Stimulated activated CD4-positive, alpha-beta T cell treated with anti-CD3 and anti-CD28 coated beads, Interleukin-15, amount 100 ng/mL, for 48 hours (primary cell): Measurements from ENCODE around the gene PDE1C.
"Not testable (repeated sequence)": the region's sequence is repeated elsewhere in the genome, so short reads cannot be mapped to it uniquely, and the experiment has no call there.

Experiments used
- DNase-seq, 2 donors: peaks; one replicate each; pipeline ENCODE4 v3.0.0-alpha.2; 2020; ENCODE audit warnings: low read depth in 2 of 2

Gene PDE1C

DNA sequence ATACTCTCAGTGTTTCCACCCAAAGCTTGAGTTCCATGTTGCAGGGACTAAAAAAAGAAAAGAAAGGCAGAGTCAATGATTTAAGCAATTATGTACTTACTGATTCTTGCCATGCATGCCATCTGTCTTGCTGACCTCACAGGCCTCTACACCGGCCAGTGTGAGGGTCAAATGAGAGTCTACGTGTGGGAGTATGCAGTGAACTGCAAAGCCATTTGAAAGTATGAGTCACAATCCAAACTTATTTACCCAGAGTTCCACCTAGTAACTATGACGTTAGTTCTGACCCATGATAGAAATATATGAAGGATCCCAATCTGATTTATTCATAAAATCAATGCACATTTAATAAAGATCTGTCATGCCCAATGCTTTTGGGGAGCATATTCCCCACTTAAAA lies 26.5 kb downstream of the PDE1C start:
- DNase-seq, result no peak

- DNase-seq, result no peak
Measured at GRCh38 chr7:32042900-32043299, 27.3 kb downstream of the PDE1C start.

- no peak for DNase-seq
Measured at GRCh38 chr7:32039000-32039756, 31.0 kb downstream of the PDE1C start.

- DNase-seq, result no peak
Measured at GRCh38 chr7:32037650-32038198, 32.5 kb downstream of the PDE1C start.

DNA sequence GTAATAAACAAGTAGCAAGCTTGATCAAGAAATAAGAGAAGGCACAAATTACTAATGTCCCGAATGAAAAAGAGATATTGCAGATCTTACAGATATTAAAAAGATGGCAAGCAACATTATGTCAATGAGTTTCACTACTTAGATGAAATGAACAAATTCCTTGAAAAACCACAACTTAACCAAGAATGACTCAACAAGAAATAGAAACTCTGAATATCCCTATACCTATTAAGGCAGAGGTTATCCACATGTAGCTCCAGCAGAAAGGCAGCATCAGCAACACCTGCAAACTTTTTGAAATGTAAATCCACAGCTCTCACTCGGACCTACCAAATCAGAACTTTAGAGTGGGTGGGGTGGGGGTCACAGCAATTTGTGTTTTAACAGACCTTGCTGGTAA lies 33.6 kb downstream of the PDE1C start:
- no peak for DNase-seq

DNA sequence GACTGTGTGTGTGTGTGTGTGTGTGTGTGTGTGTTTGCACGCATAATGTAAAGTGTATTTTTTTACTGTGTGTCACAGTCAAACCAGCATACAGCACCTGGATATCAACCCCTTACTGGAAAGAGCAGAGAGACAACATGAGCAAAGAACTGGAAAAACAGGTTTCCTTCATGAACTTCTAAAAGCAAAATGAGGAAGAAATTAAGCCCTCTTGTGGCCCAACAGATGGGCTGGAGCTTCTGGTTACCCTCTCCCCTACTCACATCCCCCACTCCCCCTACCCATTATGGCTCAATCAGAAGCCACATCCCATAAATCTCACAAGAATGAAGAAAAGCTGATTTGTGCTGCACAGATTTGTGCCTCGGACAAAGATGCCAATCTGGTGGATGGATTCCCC lies 36.2 kb downstream of the PDE1C start:
- DNase-seq, result no peak

DNA sequence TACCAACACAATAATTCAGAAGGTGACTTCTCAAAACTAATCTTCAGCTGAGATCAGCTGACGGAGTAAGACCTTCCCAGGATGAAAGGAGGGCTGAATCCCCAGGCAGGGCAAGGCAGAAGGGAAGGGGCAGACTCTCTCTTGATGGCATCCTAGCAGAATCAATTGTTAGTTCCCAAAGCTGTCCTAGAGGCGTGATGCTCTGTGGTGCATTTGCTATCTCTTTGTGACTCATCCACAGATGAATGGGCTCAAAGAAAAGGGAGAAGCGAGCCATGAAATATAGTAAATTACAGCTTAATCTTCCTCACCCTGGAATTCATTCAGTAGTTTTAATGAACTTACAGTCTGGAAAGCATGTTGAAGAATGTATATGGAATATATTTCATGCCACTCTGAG lies 37.2 kb downstream of the PDE1C start:
- no peak for DNase-seq

- no peak for DNase-seq
Measured at GRCh38 chr7:32032211-32032610, 38.0 kb downstream of the PDE1C start.

GRCh38 chr7:32030904-32031692 lies 39.1 kb downstream of the PDE1C start:
- no peak for DNase-seq

- no peak for DNase-seq
Measured at GRCh38 chr7:32026083-32026425, 44.2 kb downstream of the PDE1C start.

- no peak for DNase-seq
Measured at GRCh38 chr7:32025381-32026082, 44.7 kb downstream of the PDE1C start.

GRCh38 chr7:32023376-32023775 lies 46.8 kb downstream of the PDE1C start:
- no peak for DNase-seq

DNA sequence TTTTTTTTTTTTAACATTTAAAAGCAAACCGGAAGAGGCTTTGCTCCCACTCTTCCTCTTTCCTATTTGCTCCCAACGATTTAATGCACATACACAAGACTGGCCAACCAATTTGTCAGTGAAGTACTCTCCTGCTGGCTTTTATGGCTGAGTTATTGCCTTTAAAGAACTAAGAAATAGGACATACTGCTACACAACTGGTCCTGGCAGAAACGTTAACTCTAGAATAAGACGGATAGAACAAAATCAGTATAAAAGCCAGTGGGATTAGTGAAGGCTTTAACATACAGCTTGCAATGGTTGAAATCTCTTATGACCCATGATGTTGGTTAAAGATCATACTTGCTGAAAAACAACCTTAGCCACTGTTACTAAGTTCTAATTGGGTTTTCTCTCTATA lies 47.2 kb downstream of the PDE1C start:
- DNase-seq, result no peak

DNA sequence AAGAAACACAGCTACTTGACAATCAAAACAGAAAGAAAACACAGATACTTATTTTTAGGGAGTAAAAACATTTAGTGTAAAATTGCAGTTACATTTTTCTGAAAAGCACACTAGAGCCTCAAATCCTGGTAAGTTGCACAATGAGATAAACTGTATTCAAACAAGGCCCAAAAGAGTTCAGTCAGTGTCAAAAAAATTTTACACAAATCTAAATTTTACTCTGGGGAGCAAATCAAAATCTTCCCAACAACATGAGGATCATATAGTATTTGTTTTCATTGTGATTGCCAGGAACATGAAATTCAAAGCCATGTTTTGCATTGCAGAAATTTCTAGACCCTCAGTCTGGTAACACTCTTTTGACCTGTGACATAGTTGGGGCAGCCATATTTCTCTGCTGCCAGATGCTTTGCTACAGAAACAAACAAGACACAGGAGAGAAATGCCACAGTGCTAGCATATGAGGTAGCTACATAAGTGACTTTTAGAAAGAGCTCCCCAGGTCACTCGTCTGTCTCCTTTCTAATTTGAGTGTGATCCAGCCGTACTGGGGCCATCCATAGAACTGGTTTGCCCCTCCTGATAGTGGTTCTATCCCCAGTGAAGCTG lies 49.6 kb downstream of the PDE1C start:
- DNase-seq, result no peak

DNA sequence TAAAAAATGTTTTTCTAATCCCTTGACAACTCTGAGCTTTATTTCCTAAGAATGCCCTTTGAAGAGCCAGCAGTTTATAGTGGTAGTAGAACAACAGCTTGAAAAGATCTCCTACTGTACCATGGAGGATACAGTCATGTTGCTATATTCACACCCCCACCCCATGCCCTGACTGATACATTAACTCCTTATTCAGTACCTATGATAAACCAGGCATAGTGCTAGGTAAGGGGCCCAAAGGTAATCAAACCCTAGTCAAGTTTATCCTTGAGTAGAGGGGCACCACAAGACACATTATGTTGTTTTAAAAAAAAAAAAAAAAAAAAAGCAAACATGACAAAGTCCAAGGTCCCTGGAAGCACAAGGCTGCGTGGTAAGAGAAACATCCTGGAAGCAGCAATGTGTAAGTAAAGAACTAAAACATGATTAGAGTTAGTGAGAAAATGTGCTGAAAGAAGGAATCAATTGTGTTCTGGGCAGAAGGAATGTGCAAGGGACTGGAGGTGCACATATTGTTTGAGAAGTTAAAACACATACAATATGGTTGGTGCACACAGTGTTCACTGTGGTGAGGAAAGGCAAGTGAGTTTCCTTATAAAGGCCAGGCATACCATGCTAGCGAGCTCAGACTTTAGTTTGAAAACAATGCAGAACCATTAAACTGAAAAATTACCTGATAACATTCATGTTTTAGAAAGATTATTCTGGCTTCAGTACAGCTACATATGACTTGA lies 51.2 kb downstream of the PDE1C start:
- DNase-seq, result no peak

GRCh38 chr7:32015133-32015532 lies 55.1 kb downstream of the PDE1C start:
- no peak for DNase-seq

- not testable (repeated sequence) for DNase-seq
Measured at GRCh38 chr7:32013471-32013870, 56.7 kb downstream of the PDE1C start.

DNA sequence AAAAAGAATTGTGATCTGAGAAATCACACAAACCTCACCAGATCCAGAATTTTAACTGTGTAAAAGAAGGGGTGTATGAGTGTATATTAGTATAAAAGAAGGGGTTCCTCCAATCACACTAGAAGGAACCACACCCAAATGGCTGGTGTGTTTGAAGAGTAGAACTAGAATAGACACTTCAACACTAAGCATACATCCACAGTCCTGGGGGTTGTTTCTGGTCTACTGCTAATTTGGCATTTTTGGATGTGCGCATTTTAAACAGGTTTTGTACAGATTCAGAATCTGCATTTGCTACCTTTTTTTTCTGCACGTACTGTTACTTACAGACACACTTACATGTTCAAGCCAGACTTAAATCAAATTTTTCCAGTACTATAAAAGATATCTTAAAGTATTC lies 64.6 kb downstream of the PDE1C start:
- DNase-seq, result no peak

DNA sequence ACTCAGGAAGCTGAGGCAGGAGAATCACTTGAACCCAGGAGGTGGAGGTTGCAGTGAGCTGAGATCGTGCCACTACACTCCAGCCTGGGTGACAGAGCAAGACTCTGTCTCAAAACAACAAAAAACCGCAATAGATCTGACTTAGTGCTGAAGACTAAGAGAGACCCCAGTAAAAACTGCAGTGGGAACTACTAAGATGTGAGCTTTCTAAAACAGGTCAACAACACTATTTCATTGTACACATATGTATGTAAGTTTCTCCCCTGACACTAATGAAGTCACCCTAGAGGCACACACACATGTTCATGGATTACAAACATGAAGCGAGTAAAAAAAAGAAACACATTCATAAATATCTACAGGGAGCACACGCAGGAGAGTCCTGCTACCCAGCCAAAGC lies 68.3 kb downstream of the PDE1C start:
- DNase-seq, result no peak

- DNase-seq, result no peak
Measured at GRCh38 chr7:31997423-31997822, 72.8 kb downstream of the PDE1C start.

DNA sequence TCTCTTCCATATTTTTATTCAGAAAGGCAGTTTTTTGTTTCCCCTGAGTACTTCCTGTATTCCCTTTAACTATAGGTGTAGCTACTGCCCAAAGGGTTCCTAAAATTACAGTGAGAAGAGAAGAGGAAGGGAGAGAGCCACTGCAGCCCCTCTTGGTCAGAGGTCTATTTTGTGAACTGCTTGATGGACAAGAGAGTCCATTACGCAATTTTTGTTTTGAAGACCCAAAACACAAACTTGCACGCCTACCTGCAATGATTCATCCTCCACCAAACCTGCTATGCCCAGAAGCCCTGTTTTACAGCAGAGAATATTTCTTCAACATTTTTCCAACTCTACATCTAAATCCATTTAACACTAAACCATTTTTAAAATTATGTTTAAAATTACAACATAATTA lies 75.1 kb downstream of the PDE1C start:
- DNase-seq, result no peak
